ENCODE data around the gene RPL7A. TPM values are rescaled to one million over a fixed set of nuclear protein-coding genes. Genes with fewer than 3 reads are reported as not detected.

RPL7A gene
- total RNA-seq, 1 experiment from 2014 or later = 2,747 TPM

DNA sequence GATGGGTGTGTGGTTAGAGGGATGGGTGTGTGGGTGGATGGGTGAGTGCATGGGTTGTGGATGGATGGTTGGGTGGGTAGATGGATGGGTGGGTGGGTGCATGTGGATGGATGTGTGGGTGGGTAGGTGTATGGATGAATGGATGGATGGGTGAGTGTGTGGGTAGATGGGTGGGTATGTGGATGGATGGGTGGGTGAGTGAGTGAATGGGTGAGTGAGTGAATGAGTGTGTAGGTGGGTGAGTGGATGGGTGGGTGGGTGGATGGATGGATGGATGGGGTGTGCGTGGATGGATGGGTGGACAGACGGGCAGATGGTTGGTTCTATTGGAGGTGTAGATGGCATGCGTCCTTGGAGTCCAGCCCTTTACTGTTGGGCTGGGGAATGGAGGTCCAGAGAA lies 45.4 kb downstream of the RPL7A start:
- DNase-seq (ENCODE audit: low spot score) (no peak), ATAC-seq (no peak)
- Mint-ChIP-seq H3K27ac (no peak overlapping the region), H3K4me3 (no peak overlapping the region), H3K4me1 (no peaks in the 10 kb centered on the region), H3K36me3 (peaks cover 5% of the 10 kb centered on the region), H3K9me3 (peaks cover 16% of the 10 kb centered on the region), H3K27me3 (ENCODE audit: low read depth) (peaks cover 21% of the 10 kb centered on the region)
- ChIA-PET POLR2A (no interaction called here), CTCF (no interaction called here)
- TF ChIP-seq RORB (CRISPR knock-in tag; IDR thresholded peaks at IDR 0.05) (no peak), ZNF263 (CRISPR knock-in tag; IDR thresholded peaks at IDR 0.05; ENCODE audit: low read depth) (no peak), SOX15 (CRISPR knock-in tag; IDR thresholded peaks at IDR 0.05) (no peak)

DNA sequence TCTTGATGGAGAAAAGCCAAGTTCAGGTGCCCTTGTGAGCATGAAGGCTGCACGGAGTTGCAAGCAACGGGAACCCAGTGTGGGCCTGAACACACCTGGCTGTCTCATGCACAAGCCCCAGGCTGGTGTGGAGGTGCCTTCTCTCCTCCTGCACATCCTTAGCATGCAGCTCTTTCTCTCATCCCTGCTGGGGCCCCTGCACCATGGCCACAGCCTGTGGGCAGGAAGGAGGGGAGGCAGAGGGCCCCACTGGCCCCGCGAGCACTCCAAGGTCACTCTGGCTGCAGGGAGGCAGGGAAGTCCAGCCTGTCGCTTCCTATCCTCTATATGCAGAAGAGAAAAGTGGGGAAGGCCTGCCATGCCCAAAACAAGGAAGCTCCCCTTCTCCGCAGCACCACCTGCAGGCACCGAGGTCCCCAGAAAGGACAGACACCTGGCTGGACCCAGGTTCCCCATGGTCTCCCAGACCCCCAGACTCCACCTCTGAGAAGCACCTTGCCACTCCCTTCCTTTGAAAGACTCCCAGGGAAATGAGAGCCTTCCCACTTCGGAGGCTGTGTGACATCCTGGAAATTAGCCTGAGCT lies 46.8 kb downstream of the RPL7A start:
- CTCF ChIA-PET = interaction anchor here (0.6 to 3.6 kb wide), 12 partner anchors 9 to 224 kb away, joined by 3 to 13 read pairs (median 4); partner anchors contain the start of gene CACFD1
- Mint-ChIP-seq H3K4me3 (no peak overlapping the region), H3K36me3 (peaks cover 5% of the 10 kb centered on the region), H3K4me1 (no peaks in the 10 kb centered on the region), H3K27ac (no peak overlapping the region), H3K9me3 (peaks cover 14% of the 10 kb centered on the region), H3K27me3 (ENCODE audit: low read depth) (peaks cover 17% of the 10 kb centered on the region)
- DNase-seq (ENCODE audit: low spot score) = peak; percentile 24
- TF ChIP-seq KAT7 (CRISPR knock-in tag; IDR thresholded peaks at IDR 0.05; ENCODE audit: borderline replicate concordance) (no peak), NFYB (CRISPR knock-in tag; conservative IDR thresholded peaks at IDR 0.05; ENCODE audit: low read depth) (no peak), ELF4 (CRISPR knock-in tag; IDR thresholded peaks at IDR 0.05; ENCODE audit: low read depth) (no peak), IRF2 (CRISPR knock-in tag; IDR thresholded peaks at IDR 0.05; ENCODE audit: borderline replicate concordance, low read depth) (no peak), GTF2I (CRISPR knock-in tag; conservative IDR thresholded peaks at IDR 0.05) (no peak), TCF7 (CRISPR knock-in tag; IDR thresholded peaks at IDR 0.05; ENCODE audit: low read depth) (no peak), ZNF219 (CRISPR knock-in tag; IDR thresholded peaks at IDR 0.05; ENCODE audit: borderline replicate concordance) (no peak), ZNF396 (CRISPR knock-in tag; IDR thresholded peaks at IDR 0.05; ENCODE audit: borderline replicate concordance) (no peak), MXD4 (CRISPR knock-in tag; IDR thresholded peaks at IDR 0.05; ENCODE audit: borderline replicate concordance) (no peak)
- TF ChIP-seq, protein P1, sequence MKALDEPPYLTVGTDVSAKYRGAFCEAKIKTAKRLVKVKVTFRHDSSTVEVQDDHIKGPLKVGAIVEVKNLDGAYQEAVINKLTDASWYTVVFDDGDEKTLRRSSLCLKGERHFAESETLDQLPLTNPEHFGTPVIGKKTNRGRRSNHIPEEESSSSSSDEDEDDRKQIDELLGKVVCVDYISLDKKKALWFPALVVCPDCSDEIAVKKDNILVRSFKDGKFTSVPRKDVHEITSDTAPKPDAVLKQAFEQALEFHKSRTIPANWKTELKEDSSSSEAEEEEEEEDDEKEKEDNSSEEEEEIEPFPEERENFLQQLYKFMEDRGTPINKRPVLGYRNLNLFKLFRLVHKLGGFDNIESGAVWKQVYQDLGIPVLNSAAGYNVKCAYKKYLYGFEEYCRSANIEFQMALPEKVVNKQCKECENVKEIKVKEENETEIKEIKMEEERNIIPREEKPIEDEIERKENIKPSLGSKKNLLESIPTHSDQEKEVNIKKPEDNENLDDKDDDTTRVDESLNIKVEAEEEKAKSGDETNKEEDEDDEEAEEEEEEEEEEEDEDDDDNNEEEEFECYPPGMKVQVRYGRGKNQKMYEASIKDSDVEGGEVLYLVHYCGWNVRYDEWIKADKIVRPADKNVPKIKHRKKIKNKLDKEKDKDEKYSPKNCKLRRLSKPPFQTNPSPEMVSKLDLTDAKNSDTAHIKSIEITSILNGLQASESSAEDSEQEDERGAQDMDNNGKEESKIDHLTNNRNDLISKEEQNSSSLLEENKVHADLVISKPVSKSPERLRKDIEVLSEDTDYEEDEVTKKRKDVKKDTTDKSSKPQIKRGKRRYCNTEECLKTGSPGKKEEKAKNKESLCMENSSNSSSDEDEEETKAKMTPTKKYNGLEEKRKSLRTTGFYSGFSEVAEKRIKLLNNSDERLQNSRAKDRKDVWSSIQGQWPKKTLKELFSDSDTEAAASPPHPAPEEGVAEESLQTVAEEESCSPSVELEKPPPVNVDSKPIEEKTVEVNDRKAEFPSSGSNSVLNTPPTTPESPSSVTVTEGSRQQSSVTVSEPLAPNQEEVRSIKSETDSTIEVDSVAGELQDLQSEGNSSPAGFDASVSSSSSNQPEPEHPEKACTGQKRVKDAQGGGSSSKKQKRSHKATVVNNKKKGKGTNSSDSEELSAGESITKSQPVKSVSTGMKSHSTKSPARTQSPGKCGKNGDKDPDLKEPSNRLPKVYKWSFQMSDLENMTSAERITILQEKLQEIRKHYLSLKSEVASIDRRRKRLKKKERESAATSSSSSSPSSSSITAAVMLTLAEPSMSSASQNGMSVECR (CRISPR knock-in tag; IDR thresholded peaks at IDR 0.05; ENCODE audit: borderline replicate concordance) = no peak
- TF ChIP-seq, protein P2, sequence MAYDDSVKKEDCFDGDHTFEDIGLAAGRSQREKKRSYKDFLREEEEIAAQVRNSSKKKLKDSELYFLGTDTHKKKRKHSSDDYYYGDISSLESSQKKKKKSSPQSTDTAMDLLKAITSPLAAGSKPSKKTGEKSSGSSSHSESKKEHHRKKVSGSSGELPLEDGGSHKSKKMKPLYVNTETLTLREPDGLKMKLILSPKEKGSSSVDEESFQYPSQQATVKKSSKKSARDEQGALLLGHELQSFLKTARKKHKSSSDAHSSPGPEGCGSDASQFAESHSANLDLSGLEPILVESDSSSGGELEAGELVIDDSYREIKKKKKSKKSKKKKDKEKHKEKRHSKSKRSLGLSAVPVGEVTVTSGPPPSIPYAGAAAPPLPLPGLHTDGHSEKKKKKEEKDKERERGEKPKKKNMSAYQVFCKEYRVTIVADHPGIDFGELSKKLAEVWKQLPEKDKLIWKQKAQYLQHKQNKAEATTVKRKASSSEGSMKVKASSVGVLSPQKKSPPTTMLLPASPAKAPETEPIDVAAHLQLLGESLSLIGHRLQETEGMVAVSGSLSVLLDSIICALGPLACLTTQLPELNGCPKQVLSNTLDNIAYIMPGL (CRISPR knock-in tag; IDR thresholded peaks at IDR 0.05) = no peak
- TF ChIP-seq, protein P3, sequence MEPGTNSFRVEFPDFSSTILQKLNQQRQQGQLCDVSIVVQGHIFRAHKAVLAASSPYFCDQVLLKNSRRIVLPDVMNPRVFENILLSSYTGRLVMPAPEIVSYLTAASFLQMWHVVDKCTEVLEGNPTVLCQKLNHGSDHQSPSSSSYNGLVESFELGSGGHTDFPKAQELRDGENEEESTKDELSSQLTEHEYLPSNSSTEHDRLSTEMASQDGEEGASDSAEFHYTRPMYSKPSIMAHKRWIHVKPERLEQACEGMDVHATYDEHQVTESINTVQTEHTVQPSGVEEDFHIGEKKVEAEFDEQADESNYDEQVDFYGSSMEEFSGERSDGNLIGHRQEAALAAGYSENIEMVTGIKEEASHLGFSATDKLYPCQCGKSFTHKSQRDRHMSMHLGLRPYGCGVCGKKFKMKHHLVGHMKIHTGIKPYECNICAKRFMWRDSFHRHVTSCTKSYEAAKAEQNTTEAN (CRISPR knock-in tag; IDR thresholded peaks at IDR 0.05) = no peak
- TF ChIP-seq, protein P4, sequence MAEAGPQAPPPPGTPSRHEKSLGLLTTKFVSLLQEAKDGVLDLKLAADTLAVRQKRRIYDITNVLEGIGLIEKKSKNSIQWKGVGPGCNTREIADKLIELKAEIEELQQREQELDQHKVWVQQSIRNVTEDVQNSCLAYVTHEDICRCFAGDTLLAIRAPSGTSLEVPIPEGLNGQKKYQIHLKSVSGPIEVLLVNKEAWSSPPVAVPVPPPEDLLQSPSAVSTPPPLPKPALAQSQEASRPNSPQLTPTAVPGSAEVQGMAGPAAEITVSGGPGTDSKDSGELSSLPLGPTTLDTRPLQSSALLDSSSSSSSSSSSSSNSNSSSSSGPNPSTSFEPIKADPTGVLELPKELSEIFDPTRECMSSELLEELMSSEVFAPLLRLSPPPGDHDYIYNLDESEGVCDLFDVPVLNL (CRISPR knock-in tag; IDR thresholded peaks at IDR 0.05; ENCODE audit: borderline replicate concordance, low read depth) = no peak
- TF ChIP-seq, protein P5, sequence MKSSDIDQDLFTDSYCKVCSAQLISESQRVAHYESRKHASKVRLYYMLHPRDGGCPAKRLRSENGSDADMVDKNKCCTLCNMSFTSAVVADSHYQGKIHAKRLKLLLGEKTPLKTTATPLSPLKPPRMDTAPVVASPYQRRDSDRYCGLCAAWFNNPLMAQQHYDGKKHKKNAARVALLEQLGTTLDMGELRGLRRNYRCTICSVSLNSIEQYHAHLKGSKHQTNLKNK (CRISPR knock-in tag; IDR thresholded peaks at IDR 0.05) = no peak
- POLR2A ChIA-PET = no interaction called here
- ATAC-seq = no peak

All from WTC11 (cell line).